ENCODE measurements around the gene HMCN1.

GRCh38 chr1:185856482-185856881 lies 122.3 kb downstream of the HMCN1 start:
- no peak for TF ChIP-seq MXI1 (conservative IDR thresholded peaks at IDR 0.05; ENCODE audit: poor library complexity, severe bottlenecking)
- no peak for TF ChIP-seq CTCF (IDR thresholded peaks at IDR 0.05; ENCODE audit: poor library complexity, severe bottlenecking)
- no peak for TF ChIP-seq TAF1 (IDR thresholded peaks at IDR 0.05; ENCODE audit: low read depth)
- no peak for TF ChIP-seq EP300 (conservative IDR thresholded peaks at IDR 0.05; ENCODE audit: poor library complexity, severe bottlenecking)
- no peak for TF ChIP-seq POLR2AphosphoS5 (IDR thresholded peaks at IDR 0.05)
- no peak for TF ChIP-seq EZH2 (IDR thresholded peaks at IDR 0.05; ENCODE audit: borderline replicate concordance, insufficient read depth, low read length, poor library complexity, severe bottlenecking)
- TF ChIP-seq RAD21 (conservative IDR thresholded peaks at IDR 0.05), result no peak
